SK-N-SH (cell line): ENCODE measurements around the gene RAD51B. TPM values are rescaled to one million over a fixed set of nuclear protein-coding genes. Genes with fewer than 3 reads are reported as not detected.

Source experiments
- CTCF ChIA-PET: fragments of 300-600, 350-600 bp; formaldehyde crosslinking; extraction: SDS; loops from one replicate; lab custom pipeline; 2021; lab: Yijun Ruan, JAX
- POLR2A ChIA-PET: fragments of 350-600 bp; sonication (Branson Sonifier 250); formaldehyde crosslinking; extraction: SDS; loops from one replicate; lab custom pipeline; 2020; ENCODE audit warnings: antibody characterized with exemption, inconsistent platforms; lab: Yijun Ruan, JAX
- DNase-seq: peaks from one replicate; pipeline ENCODE4 v3.0.0; 2012
- H2AFZ ChIP-seq: fragments of 200-600 bp; sonication (generic); 2 replicates; pipeline ENCODE4 v1.8.1; 2016; ENCODE audit warnings: antibody characterized with exemption, mild to moderate bottlenecking, low read depth
- H3F3A ChIP-seq: fragments of 200-600 bp; sonication (generic); replicated peaks from 2 replicates; pipeline ENCODE3; 2016; ENCODE audit warnings: antibody characterized with exemption, mild to moderate bottlenecking; ENCODE audit not compliant: insufficient read depth
- H3K27ac ChIP-seq, 2 experiments: fragments of 200-500 bp in 1 of 2; fragments of 200-600 bp in 1 of 2; sonication (Bioruptor generic) in 1 of 2; sonication (generic), shearing (Covaris generic) in 1 of 2; 2 replicates each; pipeline versions ENCODE4 v1.5.1 to v1.6.1; 2014 to 2016; ENCODE audit warnings: low read depth in 2 of 2, inconsistent platforms in 1 of 2, low read length in 1 of 2, mild to moderate bottlenecking in 1 of 2, mixed read lengths in 1 of 2
- H3K27me3 ChIP-seq: fragments of 200-600 bp; sonication (generic), shearing (Covaris generic); 2 replicates; pipeline ENCODE4 v1.6.1; 2016; ENCODE audit warnings: mixed run types; ENCODE audit not compliant: insufficient read depth
- H3K36me3 ChIP-seq, 2 experiments: fragments of 200-500 bp in 1 of 2; fragments of 200-600 bp in 1 of 2; sonication (Bioruptor generic) in 1 of 2; sonication (generic) in 1 of 2; replicated peaks in 1 of 2; 2 replicates each; pipeline versions ENCODE3 to v1.5.1; 2014 to 2016; ENCODE audit warnings: low read length in 1 of 2, mild to moderate bottlenecking in 1 of 2; ENCODE audit not compliant: insufficient read depth in 2 of 2, control insufficient read depth in 1 of 2
- H3K4me1 ChIP-seq, 2 experiments: fragments of 200-500 bp in 1 of 2; fragments of 200-600 bp in 1 of 2; sonication (Bioruptor generic) in 1 of 2; sonication (generic), shearing (Covaris generic) in 1 of 2; 2 replicates each; pipeline versions ENCODE4 v1.5.1 to v1.6.1; 2014 to 2016; ENCODE audit warnings: low read depth in 1 of 2, low read length in 1 of 2, mixed run types in 1 of 2; ENCODE audit not compliant: insufficient read depth in 2 of 2, control insufficient read depth in 1 of 2
- H3K4me2 ChIP-seq: fragments of 200-600 bp; sonication (generic), shearing (Covaris generic); 2 replicates; pipeline ENCODE4 v1.6.1; 2017; ENCODE audit warnings: mixed run types
- H3K4me3 ChIP-seq, 2 experiments: fragments of 200-500 bp in 1 of 2; fragments of 200-600 bp in 1 of 2; sonication (Bioruptor generic) in 1 of 2; sonication (generic), shearing (Covaris generic) in 1 of 2; 2 replicates each; pipeline versions ENCODE4 v1.5.1 to v1.8.1; 2014 to 2016; ENCODE audit warnings: low read depth in 2 of 2, inconsistent platforms in 1 of 2, low read length in 1 of 2, mild to moderate bottlenecking in 1 of 2, mixed read lengths in 1 of 2, moderate library complexity in 1 of 2
- H3K79me2 ChIP-seq: fragments of 200-600 bp; sonication (generic); 2 replicates; pipeline ENCODE4 v1.8.1; 2017; ENCODE audit warnings: mild to moderate bottlenecking; ENCODE audit not compliant: insufficient read depth
- H3K9ac ChIP-seq: fragments of 200-600 bp; sonication (generic); 2 replicates; pipeline ENCODE4 v1.6.1; 2017; ENCODE audit warnings: mixed run types
- H3K9me2 ChIP-seq: fragments of 200-600 bp; sonication (generic); 2 replicates; pipeline ENCODE4 v1.6.1; 2017; ENCODE audit warnings: mixed run types
- H3K9me3 ChIP-seq: fragments of 200-600 bp; sonication (generic); 2 replicates; pipeline ENCODE4 v1.6.1; 2017; ENCODE audit warnings: mixed run types, mild to moderate bottlenecking, moderate library complexity
- H4K20me1 ChIP-seq: fragments of 200-600 bp; sonication (generic); 2 replicates; pipeline ENCODE4 v1.6.1; 2017; ENCODE audit warnings: mild to moderate bottlenecking, mixed run types; ENCODE audit not compliant: insufficient read depth
- CHD2 ChIP-seq: fragments of 150-350 bp; IDR thresholded peaks from 2 replicates; pipeline ENCODE4 v1.6.1; 2018; ENCODE audit warnings: low read length; ENCODE audit not compliant: partially characterized antibody
- CTCF ChIP-seq: fragments of 200-600 bp; sonication (generic); IDR thresholded peaks from 2 replicates; pipeline ENCODE4 v1.6.1; 2017; ENCODE audit warnings: antibody characterized with exemption, mild to moderate bottlenecking, moderate library complexity
- ELF1 ChIP-seq: IDR thresholded peaks from 2 replicates; pipeline ENCODE4 v1.4.0; 2012
- EZH2phosphoT487 ChIP-seq: fragments of 200-600 bp; sonication (generic); IDR thresholded peaks from 2 replicates; pipeline ENCODE4 v1.6.1; 2017; ENCODE audit warnings: low read depth, mixed run types, mild to moderate bottlenecking, antibody characterized with exemption, moderate library complexity, borderline replicate concordance
- FOSL2 ChIP-seq: IDR thresholded peaks from 2 replicates; pipeline ENCODE4 v1.4.0; 2012; ENCODE audit warnings: low read depth, mild to moderate bottlenecking, moderate library complexity, borderline replicate concordance
- GABPA ChIP-seq: IDR thresholded peaks from 2 replicates; pipeline ENCODE4 v1.4.0; 2012; ENCODE audit warnings: low read depth, mild to moderate bottlenecking
- IRF3 ChIP-seq: fragments of 150-350 bp; IDR thresholded peaks from 2 replicates; pipeline ENCODE4 v1.6.1; 2016; ENCODE audit warnings: mild to moderate bottlenecking, low read depth, low read length
- NFIC ChIP-seq: IDR thresholded peaks from 2 replicates; pipeline ENCODE4 v1.4.0; 2012; ENCODE audit warnings: borderline replicate concordance
- POLR2AphosphoS5 ChIP-seq: IDR thresholded peaks from 2 replicates; pipeline ENCODE4 v1.6.1; 2012; ENCODE audit warnings: low read depth, low read length
- RCOR1 ChIP-seq: fragments of 150-350 bp; IDR thresholded peaks from 2 replicates; pipeline ENCODE4 v1.6.1; 2017; ENCODE audit warnings: antibody characterized with exemption, low read length
- RXRA ChIP-seq: IDR thresholded peaks from 2 replicates; pipeline ENCODE4 v1.4.0; 2012; ENCODE audit warnings: low read depth, mild to moderate bottlenecking, borderline replicate concordance
- TCF12 ChIP-seq: IDR thresholded peaks from 2 replicates; pipeline ENCODE4 v1.4.0; 2012
- USF2 ChIP-seq: fragments of 150-350 bp; IDR thresholded peaks from 2 replicates; pipeline ENCODE4 v1.6.1; 2017; ENCODE audit warnings: antibody characterized with exemption, low read length, low read depth, borderline replicate concordance
- ZBTB33 ChIP-seq: IDR thresholded peaks from 2 replicates; pipeline ENCODE4 v1.4.0; 2012; ENCODE audit warnings: low read depth, borderline replicate concordance
- WGBS: methylation state at CpG from one replicate; pipeline ENCODE4 v1.1.6; 2017; ENCODE audit warnings: low lambda C conversion rate; 5-methylcytosine and 5-hydroxymethylcytosine counted together
- polyA plus RNA-seq, 3 experiments: library from polyadenylated mRNA; depleted of rRNA; stranded (reverse); fragments of >200 nt; gene quantifications; 2 replicates each; pipeline ENCODE4 v1.2.3, GENCODE V29; 2012

Gene RAD51B
- polyA plus RNA-seq, 1 of the 3 experiments (the other 2 are of a cell fraction) = 6.0 TPM

- TF ChIP-seq FOSL2 = peak; percentile 61; the same call in 1 of the 2 replicates
- TF ChIP-seq IRF3 = no peak
- TF ChIP-seq GABPA = no peak
- no peak for TF ChIP-seq USF2
- TF ChIP-seq RCOR1 = no peak
- TF ChIP-seq NFIC = peak; percentile 91
- no peak for TF ChIP-seq CTCF
- TF ChIP-seq CHD2 = peak; percentile 15
Observed at GRCh38 chr14:68510201-68511128, 690.9 kb downstream of the RAD51B start (continued).

- Histone ChIP-seq H3K4me1 (peaks cover 42 to 46% of the 10 kb centered on the region in 2 experiments), H3K4me2 (0 out of 2 replicates have a peak overlapping the region, but pooled peaks have one; percentile 17), H3K9me2 (no peaks in the 10 kb centered on the region), H3K27ac (peak overlapping the region; percentile 91 to 93), H3K4me3 (no peak overlapping the region), H3K27me3 (no peaks in the 10 kb centered on the region), H3K9me3 (no peaks in the 10 kb centered on the region), H3F3A (peaks cover 13% of the 10 kb centered on the region), H3K9ac (no peak overlapping the region), H3K36me3 (no peaks in the 10 kb centered on the region), H3K79me2 (no peaks in the 10 kb centered on the region), H2AFZ (no peak overlapping the region), H4K20me1 (no peaks in the 10 kb centered on the region)
- ChIA-PET CTCF (interaction anchor here (0.7 to 2.0 kb wide), 4 partner anchors 11 to 318 kb away, joined by 3 to 7 read pairs (median 6); no protein-coding TSS in a partner anchor), POLR2A (no interaction called here)
- no peak for TF ChIP-seq POLR2AphosphoS5
- TF ChIP-seq CTCF = peak; percentile 20; the same call in 1 of the 2 replicates
- no peak for TF ChIP-seq EZH2phosphoT487
- TF ChIP-seq RXRA = no peak
- peak; percentile 14; the same call in 1 of the 2 replicates for TF ChIP-seq TCF12
- TF ChIP-seq ELF1 = no peak
- no peak for TF ChIP-seq CHD2
- no peak for TF ChIP-seq ZBTB33
- DNase-seq = no peak
- WGBS = 83% methylated on average over 4 of the region's 4 CpGs
Observed at GRCh38 chr14:68511129-68512047, 691.8 kb downstream of the RAD51B start.
